Stimulated activated naive CD8-positive, alpha-beta T cell treated with anti-CD3 and anti-CD28 coated beads, Interleukin-15, Interleukin-2, amounts not matched to agents 100 ng/mL and 50 ng/mL, for 24 hours (primary cell): ENCODE measurements around the gene VDAC2.

Experiments used
- H3K27ac Mint-ChIP-seq: one replicate; pipeline ENCODE4 v1.8.0; 2021; ENCODE audit warnings: mild to moderate bottlenecking, mixed read lengths
- H3K27me3 Mint-ChIP-seq: one replicate; pipeline ENCODE4 v1.8.0; 2021; ENCODE audit warnings: mixed read lengths
- H3K36me3 Mint-ChIP-seq: one replicate; pipeline ENCODE4 v1.8.0; 2021; ENCODE audit warnings: low read depth, mixed read lengths
- H3K4me1 Mint-ChIP-seq: one replicate; pipeline ENCODE4 v1.8.0; 2021; ENCODE audit warnings: low read depth, mixed read lengths
- H3K4me3 Mint-ChIP-seq: one replicate; pipeline ENCODE4 v1.8.0; 2021; ENCODE audit warnings: mild to moderate bottlenecking, mixed read lengths
- H3K9me3 Mint-ChIP-seq: one replicate; pipeline ENCODE4 v1.8.0; 2021; ENCODE audit warnings: mixed read lengths

Gene VDAC2

GRCh38 chr10:75245354-75246250 lies 35.0 kb downstream of the VDAC2 start:
- no peak overlapping the region for H3K4me3 Mint-ChIP-seq

GRCh38 chr10:75246506-75246905 lies 35.9 kb downstream of the VDAC2 start:
- Mint-ChIP-seq H3K27me3 (no peaks in the 10 kb centered on the region), H3K27ac (no peak overlapping the region), H3K4me3 (no peak overlapping the region), H3K4me1 (no peaks in the 10 kb centered on the region), H3K9me3 (no peaks in the 10 kb centered on the region), H3K36me3 (no peaks in the 10 kb centered on the region)

More at GRCh38 chr10:75245354-75246250, 35.0 kb downstream of the VDAC2 start:
- no peaks in the 10 kb centered on the region for H3K4me1 Mint-ChIP-seq
- no peak overlapping the region for H3K27ac Mint-ChIP-seq
- H3K36me3 Mint-ChIP-seq: no peaks in the 10 kb centered on the region
- H3K9me3 Mint-ChIP-seq: no peaks in the 10 kb centered on the region
- no peaks in the 10 kb centered on the region for H3K27me3 Mint-ChIP-seq

GRCh38 chr10:75247797-75248196 lies 37.2 kb downstream of the VDAC2 start:
- Mint-ChIP-seq H3K4me1 (no peaks in the 10 kb centered on the region), H3K27ac (no peak overlapping the region), H3K27me3 (no peaks in the 10 kb centered on the region), H3K36me3 (no peaks in the 10 kb centered on the region), H3K4me3 (no peak overlapping the region), H3K9me3 (peaks cover 4% of the 10 kb centered on the region)

- Mint-ChIP-seq H3K4me3 (no peak overlapping the region), H3K9me3 (peaks cover 19% of the 10 kb centered on the region), H3K27ac (no peak overlapping the region), H3K4me1 (no peaks in the 10 kb centered on the region), H3K27me3 (no peaks in the 10 kb centered on the region), H3K36me3 (peaks cover 10% of the 10 kb centered on the region)
These were observed 40.3 kb downstream of the VDAC2 start for GRCh38 chr10:75250934-75251333.

- peaks cover 19% of the 10 kb centered on the region for H3K9me3 Mint-ChIP-seq
- H3K36me3 Mint-ChIP-seq: peaks cover 10% of the 10 kb centered on the region
- no peaks in the 10 kb centered on the region for H3K27me3 Mint-ChIP-seq
- no peak overlapping the region for H3K27ac Mint-ChIP-seq
- no peaks in the 10 kb centered on the region for H3K4me1 Mint-ChIP-seq
- no peak overlapping the region for H3K4me3 Mint-ChIP-seq
These were observed 43.0 kb downstream of the VDAC2 start for GRCh38 chr10:75253281-75254220.

GRCh38 chr10:75254739-75255138 lies 44.1 kb downstream of the VDAC2 start:
- peaks cover 19% of the 10 kb centered on the region for H3K9me3 Mint-ChIP-seq
- no peaks in the 10 kb centered on the region for H3K4me1 Mint-ChIP-seq
- no peak overlapping the region for H3K27ac Mint-ChIP-seq
- H3K36me3 Mint-ChIP-seq: peaks cover 10% of the 10 kb centered on the region
- no peaks in the 10 kb centered on the region for H3K27me3 Mint-ChIP-seq
- no peak overlapping the region for H3K4me3 Mint-ChIP-seq

- H3K27me3 Mint-ChIP-seq: no peaks in the 10 kb centered on the region
- no peaks in the 10 kb centered on the region for H3K4me1 Mint-ChIP-seq
- no peaks in the 10 kb centered on the region for H3K36me3 Mint-ChIP-seq
- H3K27ac Mint-ChIP-seq: no peak overlapping the region
- no peak overlapping the region for H3K4me3 Mint-ChIP-seq
- H3K9me3 Mint-ChIP-seq: no peaks in the 10 kb centered on the region
These were observed 50.4 kb downstream of the VDAC2 start for GRCh38 chr10:75260990-75261389.

GRCh38 chr10:75261813-75262705 lies 51.5 kb downstream of the VDAC2 start:
- Mint-ChIP-seq H3K36me3 (no peaks in the 10 kb centered on the region), H3K4me1 (no peaks in the 10 kb centered on the region), H3K27me3 (no peaks in the 10 kb centered on the region), H3K4me3 (no peak overlapping the region), H3K27ac (no peak overlapping the region), H3K9me3 (no peaks in the 10 kb centered on the region)

GRCh38 chr10:75263806-75264205 lies 53.2 kb downstream of the VDAC2 start:
- H3K36me3 Mint-ChIP-seq: no peaks in the 10 kb centered on the region

GRCh38 chr10:75265856-75266255 lies 55.3 kb downstream of the VDAC2 start:
- no peaks in the 10 kb centered on the region for H3K9me3 Mint-ChIP-seq
- no peaks in the 10 kb centered on the region for H3K27me3 Mint-ChIP-seq
- H3K27ac Mint-ChIP-seq: no peak overlapping the region
- no peak overlapping the region for H3K4me3 Mint-ChIP-seq
- no peaks in the 10 kb centered on the region for H3K4me1 Mint-ChIP-seq
- no peaks in the 10 kb centered on the region for H3K36me3 Mint-ChIP-seq

More at GRCh38 chr10:75263806-75264205, 53.2 kb downstream of the VDAC2 start:
- no peaks in the 10 kb centered on the region for H3K27me3 Mint-ChIP-seq
- no peak overlapping the region for H3K4me3 Mint-ChIP-seq
- no peaks in the 10 kb centered on the region for H3K4me1 Mint-ChIP-seq
- H3K27ac Mint-ChIP-seq: no peak overlapping the region
- no peaks in the 10 kb centered on the region for H3K9me3 Mint-ChIP-seq

- no peak overlapping the region for H3K27ac Mint-ChIP-seq
- no peaks in the 10 kb centered on the region for H3K9me3 Mint-ChIP-seq
- no peaks in the 10 kb centered on the region for H3K27me3 Mint-ChIP-seq
- no peaks in the 10 kb centered on the region for H3K36me3 Mint-ChIP-seq
- H3K4me1 Mint-ChIP-seq: no peaks in the 10 kb centered on the region
- no peak overlapping the region for H3K4me3 Mint-ChIP-seq
These were observed 56.3 kb downstream of the VDAC2 start for GRCh38 chr10:75266945-75267344.

GRCh38 chr10:75269605-75270004 lies 59.0 kb downstream of the VDAC2 start:
- Mint-ChIP-seq H3K36me3 (no peaks in the 10 kb centered on the region), H3K9me3 (no peaks in the 10 kb centered on the region), H3K27ac (no peak overlapping the region), H3K4me3 (no peak overlapping the region), H3K27me3 (no peaks in the 10 kb centered on the region), H3K4me1 (no peaks in the 10 kb centered on the region)

- no peaks in the 10 kb centered on the region for H3K36me3 Mint-ChIP-seq
- H3K27ac Mint-ChIP-seq: no peak overlapping the region
- no peaks in the 10 kb centered on the region for H3K4me1 Mint-ChIP-seq
- no peak overlapping the region for H3K4me3 Mint-ChIP-seq
- H3K9me3 Mint-ChIP-seq: no peaks in the 10 kb centered on the region
- H3K27me3 Mint-ChIP-seq: no peaks in the 10 kb centered on the region
These were observed 61.5 kb downstream of the VDAC2 start for GRCh38 chr10:75272094-75272493.

- H3K4me1 Mint-ChIP-seq: no peaks in the 10 kb centered on the region
- no peak overlapping the region for H3K27ac Mint-ChIP-seq
- no peaks in the 10 kb centered on the region for H3K9me3 Mint-ChIP-seq
- H3K4me3 Mint-ChIP-seq: no peak overlapping the region
- H3K27me3 Mint-ChIP-seq: no peaks in the 10 kb centered on the region
- H3K36me3 Mint-ChIP-seq: no peaks in the 10 kb centered on the region
These were observed 62.3 kb downstream of the VDAC2 start for GRCh38 chr10:75272896-75273295.
